HG03342 (cell line): ENCODE data around the gene HPS1.
A peak's percentile ranks its signal among the peaks of the same experiment; 100 is the strongest.

Source experiments
- ATAC-seq: cut with Tn5 transposase; IDR thresholded peaks from one replicate; pipeline ENCODE4 v1.9.1; 2021; ENCODE audit warnings: mild to moderate bottlenecking, moderate library complexity; ENCODE audit not compliant: unreplicated experiment

HPS1 gene

DNA sequence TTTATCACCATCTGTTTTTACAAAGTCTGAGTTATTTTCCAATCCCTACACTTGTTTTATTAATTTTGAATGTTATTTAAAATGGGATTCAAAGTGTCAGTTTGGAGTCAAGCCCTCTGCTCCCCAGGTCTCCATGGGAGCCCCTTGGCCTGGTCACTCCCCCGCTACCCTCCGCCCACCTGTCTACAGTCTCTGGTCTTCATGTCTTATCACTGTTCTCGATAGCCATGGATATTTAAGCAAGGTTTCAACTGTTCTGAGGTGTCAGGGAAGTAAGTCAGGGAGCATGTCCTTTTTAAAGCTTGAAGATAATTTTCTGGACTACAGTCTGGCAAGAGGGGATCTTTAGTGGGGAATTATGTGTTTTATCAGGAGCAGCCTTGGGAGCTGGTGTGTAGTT is 19.1 kb upstream of the HPS1 start:
- ATAC-seq: no peak

DNA sequence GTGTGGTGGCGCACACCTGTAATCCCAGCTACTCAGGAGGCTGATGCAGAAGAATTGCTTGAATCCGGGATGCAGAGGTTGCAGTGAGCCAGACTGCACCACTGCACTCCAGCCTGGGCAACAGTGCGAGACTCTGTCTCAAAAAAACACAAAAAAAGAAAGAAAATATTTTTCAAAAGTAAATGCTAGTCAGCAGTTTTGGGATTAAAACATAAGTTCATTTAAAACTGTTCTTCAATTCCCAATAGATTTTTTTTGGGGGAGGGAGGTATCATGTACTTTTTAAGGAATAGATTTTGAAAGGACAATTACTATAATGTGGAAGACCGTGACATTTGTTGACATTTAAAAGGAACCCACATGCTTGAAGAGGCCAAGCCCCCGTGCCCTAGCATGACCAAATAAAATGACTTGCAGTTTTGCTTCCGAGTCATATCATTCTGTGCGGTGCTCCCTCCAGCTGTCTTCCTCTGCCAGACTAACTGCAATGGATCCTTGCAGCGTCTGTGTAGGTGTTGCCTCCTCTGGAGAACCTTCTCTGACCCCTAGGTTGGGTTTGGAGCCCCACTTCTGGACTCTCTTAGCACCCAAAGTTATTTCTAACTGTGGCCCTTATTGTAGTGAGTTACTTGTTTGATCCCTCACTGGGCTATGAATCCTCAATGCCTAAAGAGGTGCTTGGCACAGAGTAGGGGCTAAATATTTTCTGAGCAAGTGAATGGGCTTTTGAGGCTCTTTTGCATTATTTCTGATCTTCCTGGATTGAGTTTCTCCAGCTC is 17.4 kb upstream of the HPS1 start:
- no peak for ATAC-seq

DNA sequence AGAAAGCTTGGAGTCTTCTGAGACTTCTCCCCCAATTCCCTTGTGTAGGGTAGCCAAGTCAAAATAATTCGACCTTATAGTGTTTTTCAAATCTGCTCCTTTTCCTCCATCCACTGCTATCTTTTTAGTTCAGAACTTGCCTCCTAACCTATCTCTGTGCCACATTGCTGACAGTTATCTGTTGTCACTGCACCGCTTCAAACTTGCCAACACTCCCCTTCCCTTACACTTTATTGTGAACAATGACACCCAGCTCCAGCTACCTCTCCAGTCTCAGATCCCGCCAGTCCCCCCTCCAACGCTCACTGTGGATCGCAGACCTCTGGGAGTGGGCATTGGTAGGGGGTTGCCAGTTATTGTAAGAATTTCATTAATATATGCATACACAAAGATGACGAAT is 16.3 kb upstream of the HPS1 start:
- no peak for ATAC-seq

DNA sequence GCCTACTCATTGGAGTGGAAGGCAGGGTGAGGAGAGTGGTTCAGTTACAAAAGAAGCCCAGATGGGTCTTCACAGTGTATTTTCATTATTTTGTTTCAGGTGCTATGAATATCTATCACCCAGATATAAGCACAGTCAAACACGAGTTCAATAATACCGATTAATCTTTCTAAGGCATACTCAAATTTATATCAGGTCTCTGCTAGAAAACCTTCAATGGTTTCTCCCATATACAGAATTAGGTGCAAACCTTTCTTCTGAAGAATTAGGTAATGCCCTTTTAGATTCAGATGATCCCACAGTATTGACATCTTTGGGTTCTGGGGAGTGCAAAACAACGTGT is 14.7 kb upstream of the HPS1 start:
- no peak for ATAC-seq

DNA sequence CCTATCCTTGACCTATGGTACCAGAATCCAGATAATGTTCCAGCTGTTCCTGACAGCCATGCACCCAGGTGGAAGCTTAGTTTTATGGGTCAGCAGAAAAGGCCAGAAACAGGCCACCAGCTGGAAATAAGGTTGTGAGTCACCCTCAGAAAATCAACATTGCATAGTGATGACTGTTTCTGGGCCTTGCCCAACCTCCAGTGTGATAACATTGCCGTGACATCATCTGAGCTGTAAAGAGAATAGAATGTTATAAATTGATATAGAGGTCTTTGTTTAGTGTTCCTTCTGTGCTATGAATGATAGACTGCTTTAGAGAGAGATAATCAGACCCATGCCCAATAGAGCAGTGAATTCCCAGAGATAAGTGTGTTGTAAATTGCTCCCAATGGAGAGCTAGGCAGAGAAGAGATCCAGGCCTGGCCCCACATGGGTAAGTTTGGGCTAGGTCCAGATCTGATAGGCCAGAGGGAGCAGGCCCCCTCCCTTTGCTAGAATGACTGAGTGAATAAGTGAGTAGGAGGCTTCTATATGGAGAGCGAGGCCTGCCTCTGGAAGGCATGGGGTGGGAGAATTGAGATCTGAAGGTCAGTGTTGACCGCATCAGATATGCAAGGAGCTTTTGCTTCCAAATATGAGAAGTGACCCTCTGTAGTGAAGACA is 14.2 kb upstream of the HPS1 start:
- no peak for ATAC-seq

DNA sequence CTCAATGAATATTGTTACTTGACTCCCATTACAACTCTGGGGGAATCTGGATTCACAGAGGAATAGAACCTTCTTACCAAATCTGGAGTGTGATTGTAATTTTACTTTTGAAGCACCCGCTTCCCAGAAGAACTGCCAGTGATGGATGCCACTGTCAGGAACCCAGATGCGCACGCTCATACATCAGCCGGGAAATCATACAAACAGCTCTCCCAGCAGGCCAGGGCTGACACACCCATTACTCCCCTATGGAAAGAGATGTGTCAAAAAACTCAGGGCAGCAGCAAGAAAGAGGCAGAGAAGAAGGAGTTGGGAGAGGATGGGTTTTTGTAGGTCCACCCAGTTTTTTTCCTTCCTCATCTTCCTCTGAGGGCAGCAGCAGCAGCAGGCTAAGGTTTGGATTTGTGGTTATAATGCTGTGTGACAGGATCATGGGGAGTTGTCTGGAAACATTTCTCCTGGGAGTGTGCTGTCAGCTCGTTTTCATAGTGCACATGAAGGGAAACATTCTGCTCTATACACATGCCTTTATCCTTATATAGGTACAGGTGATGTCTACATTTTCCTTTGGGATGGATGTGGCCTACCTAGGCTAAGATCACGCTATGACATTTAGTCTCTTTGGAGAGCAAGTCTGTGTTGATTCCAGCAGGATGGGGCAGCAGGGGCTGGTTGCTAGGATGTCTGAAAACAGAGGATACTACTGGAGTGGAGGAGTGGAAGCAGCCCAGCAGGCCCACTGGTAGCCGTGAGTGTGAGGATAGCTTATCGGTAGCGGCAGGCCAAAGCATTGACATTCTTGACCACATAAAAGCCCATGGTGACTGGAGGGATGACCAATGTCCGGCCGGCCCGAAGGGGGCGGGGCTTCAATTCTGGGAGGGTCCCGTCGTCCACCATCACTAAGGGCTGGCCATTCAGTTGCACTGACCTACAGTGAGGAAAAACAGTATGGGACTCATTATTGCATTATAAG is 12.4 kb upstream of the HPS1 start:
- no peak for ATAC-seq

DNA sequence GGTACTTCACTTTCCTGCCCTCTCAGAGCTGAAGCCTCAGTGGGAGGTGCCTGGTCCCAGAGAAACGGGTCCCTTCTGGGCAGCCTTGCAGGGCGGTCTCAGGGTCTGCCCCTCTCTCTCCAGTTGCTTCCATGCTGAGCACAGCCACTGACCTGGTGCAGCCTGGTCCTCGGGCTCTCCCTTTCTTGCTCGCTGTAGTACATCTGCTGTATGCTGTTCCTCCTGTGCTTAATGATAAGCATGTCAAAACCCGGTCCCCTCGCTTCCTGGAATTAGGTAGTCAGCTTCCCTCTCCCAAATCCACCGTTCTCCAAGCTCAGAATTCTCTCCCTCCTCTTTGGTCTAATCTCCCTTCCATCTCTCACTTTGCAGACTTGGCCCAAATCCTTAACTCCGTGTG is 11.0 kb upstream of the HPS1 start:
- ATAC-seq: no peak

DNA sequence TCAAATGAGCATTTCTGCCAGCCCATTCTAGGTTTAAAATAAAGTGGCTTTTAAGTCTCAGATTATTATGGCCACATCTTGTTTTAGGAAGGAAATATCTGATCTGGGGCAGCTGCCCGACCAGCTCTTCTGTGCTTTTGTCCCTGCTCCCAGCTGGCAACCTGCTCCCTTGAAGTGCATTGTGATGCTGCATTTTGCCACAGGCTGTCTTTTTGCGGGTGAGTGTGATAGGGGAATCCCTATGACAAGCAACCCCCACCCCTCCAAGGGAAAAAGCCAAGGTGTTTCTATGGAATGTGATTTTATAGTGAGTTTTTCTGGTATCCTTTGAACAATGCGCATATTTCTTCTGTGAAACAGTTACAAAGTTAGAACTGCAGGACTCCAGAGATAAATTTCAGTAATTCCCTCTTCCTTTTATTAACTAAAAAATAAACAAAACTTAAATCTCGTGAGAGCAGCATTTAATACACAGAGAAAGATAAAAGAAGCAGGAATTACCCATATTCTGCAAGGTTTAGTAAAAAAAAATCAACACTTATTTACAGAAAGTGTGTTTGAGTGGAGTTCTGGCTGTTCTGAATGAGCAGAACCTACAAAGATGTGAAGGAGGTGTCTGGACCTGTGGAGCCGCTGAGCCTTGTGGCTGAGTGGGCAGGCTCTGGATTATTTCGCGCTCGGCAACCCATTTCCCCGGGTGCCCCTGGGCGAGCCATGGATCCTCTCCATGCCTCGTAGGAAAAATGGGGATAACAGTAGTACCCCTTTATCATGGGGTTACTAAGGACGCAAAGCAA is 10.1 kb upstream of the HPS1 start:
- ATAC-seq: no peak

DNA sequence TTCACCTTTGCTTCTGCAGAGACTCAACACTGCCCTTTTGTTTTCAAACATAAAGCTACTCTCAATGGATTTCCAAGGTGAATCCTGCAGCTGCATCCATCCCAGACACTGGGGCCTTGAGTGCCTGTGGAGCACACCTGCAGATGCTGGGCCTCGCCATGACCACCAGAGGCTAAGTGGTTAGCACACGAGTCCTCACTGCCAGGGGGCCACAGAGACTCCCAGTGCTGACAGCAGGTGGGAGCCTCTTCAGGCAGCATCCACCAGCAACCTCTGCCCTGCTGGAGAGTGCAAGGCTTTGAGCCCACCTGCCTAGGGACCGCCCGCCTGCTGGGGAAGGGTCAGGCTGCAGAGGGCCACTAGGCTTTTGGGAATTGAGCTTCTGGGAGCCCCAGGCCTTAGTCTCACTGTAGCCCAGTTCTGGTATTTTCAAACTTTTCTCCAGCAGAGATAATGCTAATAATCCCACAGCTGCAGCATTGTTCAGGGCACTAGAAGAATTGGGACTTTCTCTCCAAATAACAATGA is 9.4 kb upstream of the HPS1 start:
- ATAC-seq: no peak

DNA sequence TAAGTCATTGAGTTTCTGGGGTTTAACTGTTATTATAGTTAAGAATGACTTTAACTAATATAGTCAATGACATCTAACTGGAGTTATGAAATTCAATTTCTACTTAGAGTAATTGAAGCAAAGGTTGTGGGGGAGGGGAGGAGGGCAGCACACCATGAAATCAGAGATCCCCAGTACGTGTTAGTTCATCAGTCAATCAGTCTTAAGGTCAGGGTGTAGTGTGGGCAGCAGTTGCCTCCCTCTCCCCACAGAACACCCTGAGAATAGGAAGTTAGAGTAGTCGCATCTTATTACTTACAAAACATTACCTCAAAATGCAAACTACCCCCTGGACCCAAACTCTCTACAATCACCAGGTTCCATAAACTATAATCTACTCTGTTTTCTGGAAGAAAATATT is 7.0 kb upstream of the HPS1 start:
- ATAC-seq: no peak

DNA sequence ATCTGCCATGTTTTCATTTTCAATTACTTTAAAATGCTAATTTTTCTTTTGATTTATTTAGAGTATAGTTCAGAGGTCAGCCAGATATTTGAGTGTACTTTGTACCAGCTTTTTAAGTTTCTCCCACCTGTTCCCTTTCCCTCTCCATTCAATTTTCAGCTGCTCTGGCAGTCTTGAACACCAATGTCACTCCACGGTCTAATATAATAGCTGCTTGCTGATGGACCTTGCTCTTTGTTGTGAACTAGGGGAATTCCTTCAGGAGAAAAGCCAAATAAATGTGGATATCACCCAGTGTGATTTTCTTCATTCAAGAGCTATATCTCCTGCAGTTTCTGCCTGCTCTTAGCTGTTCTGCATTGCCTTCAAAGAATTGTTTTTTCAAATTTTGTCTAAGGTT is 3.9 kb upstream of the HPS1 start:
- ATAC-seq: no peak

DNA sequence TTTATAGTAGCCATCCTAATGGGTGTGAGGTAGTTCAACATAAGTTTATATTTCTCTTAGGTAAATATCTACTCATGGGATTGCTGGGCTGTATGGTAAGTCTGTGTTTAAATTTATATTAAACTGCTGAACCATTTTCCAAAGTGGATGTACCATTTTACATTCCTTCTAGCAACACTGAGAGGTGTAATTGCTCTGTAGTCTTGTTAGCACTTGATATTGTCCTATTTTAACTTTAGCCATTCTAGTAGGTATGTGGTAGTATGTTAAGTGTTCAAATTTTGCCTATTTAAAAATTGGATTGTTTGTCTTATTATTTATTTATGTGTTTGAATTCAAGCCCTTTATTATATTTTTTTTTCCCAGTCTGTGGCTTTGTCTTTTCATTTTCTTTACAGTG is 2.6 kb upstream of the HPS1 start:
- no peak for ATAC-seq

DNA sequence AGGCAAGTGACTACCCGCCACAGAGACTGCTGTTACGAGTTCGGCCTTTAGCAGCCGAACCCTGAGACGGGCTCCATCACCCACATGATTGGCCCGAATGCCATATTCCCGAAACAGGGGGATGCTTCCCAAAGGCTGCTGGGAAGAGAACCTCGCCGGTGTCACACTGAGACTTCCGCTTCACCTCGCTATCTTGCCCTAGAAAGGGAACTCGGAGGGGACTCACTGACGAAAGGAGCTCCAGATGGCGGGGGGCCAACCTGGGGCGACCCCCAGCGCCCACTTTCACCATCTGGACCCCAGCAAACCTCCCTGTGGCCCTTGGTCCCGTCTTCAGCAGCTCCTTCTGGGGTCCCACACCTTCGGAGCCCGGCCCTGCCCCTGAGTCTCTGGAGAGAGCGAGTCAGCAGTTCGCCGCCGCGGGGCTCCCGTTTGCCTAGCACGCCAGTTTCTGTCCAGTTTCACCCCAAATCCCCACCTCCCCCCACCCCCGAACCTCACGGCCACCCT is 529 bp downstream of the HPS1 start:
- peak; percentile 38 for ATAC-seq

DNA sequence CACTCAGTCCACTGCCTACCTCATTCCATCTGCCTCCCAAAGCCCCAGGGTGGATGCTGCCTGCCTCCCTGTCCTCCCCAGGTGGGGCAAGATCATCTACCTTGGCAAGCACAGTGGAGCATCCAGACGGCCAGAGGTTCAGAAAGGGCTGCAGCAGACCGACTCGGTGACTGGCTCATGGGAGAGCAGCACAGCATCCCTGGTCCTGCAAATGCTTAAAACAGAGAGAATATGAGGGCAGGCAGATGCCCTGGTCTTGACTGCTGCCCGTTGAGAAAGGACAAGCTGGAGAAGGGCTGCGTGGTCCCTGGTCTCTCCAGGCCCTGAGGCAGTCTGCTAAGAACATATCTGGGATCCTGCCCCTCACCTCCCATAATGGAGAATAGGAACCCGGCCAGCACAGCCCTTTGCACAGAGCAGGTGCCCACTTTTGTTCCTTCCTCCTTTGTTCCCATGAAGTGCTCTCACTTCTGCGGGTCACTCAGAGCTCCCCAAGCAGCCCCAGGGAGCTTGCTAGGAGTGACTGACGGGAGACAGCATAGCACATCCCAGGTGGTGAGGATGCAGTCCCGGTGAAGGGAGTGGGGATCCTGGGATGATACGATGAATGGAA is 1.4 kb downstream of the HPS1 start:
- ATAC-seq: no peak

DNA sequence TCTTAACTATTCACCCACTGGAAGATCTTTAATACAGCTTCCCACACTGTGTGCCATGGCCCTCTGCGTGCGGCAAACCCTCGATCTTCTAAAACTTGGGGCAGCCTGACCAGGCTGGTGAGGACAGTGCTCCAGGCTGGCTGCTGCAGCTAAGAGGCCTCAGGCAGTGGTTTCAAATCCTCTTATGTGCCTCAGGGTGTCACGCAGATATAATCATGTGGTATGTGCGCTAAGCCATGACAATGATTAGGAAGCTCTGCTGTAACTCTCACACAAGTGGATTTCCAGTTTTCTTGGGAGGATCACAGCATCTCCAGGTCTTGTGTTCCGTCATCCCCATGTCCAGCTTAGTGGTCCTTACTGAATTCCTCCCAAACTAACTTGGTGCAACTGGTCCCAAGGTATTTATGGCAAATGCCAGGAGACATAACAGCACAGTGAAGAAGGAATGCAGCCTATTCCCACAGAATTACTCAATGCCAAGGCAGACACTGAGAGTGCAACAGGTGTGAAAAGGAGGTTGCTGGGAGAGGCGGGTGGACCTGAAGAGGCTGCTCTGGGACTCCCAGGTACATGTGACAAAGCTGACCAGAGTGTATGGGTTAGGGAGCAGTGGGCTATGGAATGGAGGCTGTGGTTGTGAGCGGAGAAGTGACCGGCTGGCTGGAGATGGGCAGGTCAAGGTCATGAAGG is 2.3 kb downstream of the HPS1 start:
- no peak for ATAC-seq

DNA sequence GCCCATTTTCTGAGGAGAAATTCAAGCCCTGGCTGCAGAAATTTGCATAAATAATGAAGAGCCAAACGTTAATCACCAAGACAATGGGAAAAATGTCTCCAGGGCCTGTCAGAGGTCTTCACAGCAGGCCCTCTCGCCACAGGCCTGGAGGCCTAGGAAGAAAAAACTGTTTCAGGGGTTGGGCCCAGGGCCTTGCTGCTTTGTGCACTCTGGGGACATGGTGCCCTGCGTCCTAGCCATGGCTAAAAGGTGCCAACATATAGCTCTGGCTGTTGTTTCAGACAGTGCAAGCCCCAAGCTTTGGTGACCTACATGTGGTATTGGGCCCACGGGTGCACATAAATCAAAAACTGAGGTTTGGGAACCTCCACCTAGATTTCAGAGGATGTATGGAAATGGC is 8.0 kb downstream of the HPS1 start:
- no peak for ATAC-seq

DNA sequence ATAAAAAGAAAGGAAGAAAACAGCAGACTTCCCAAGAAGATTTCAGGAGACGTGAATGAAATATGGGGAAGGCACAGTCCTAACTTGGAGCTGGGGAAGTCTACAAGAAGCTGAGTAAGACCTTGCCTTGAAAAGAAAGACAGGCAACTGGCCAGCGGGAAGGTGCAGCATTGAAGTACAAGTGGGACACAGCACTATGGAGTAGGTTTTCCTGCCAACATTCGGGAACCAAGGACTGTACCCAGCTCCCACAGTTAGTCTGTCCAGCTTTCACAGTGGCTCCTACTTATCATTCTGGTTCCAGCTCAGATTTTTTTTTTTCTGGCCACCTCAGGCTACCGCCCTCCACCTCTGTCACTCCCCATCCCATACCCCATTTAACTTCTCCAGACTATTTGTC is 10.0 kb downstream of the HPS1 start:
- ATAC-seq: no peak

DNA sequence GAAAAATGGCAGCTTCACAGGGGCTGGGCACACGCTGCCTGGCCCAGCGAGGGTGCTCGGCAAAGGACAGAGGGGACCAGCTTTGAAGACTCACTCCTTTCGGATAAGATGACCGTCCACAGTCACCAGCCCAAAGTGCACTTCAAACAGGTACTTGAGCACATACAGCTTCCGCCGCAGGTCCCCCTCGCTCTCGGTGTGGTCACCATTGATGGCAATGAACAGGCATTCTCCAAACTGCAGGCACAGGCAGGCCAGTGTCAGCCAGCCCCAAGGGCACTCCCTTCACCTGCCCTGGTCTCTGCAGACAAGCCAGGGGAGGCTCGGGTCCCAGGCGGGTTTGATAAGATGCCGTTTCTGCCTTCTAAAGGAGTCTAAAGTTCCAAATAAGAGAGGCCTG is 11.6 kb downstream of the HPS1 start:
- ATAC-seq: no peak
